CD4-positive, alpha-beta memory T cell (primary cell): Measurements from ENCODE around the gene PRKAG2. TPM values are rescaled to one million over a fixed set of nuclear protein-coding genes. Genes with fewer than 3 reads are reported as not detected.

ENCODE experiments used
- CTCF ChIA-PET: fragments of 350-600 bp; sonication (Branson Sonifier 250); formaldehyde crosslinking; loops from one replicate; lab custom pipeline; 2021; ENCODE audit warnings: inconsistent platforms; ENCODE audit not compliant: partially characterized antibody; lab: Charles Lee
- POLR2A ChIA-PET: fragments of 350-600 bp; sonication (Branson Sonifier 250); formaldehyde crosslinking; loops from one replicate; lab custom pipeline; 2021; ENCODE audit not compliant: partially characterized antibody; lab: Charles Lee
- DNase-seq, 5 donors: peaks; one replicate each; pipeline versions ENCODE4 v3.0.0 to v3.0.0-alpha.2; 2020 to 2022; ENCODE audit warnings: mixed read lengths in 1 of 5
- H3K27ac ChIP-seq: one replicate; pipeline ENCODE4 v1.7.0; 2013; ENCODE audit warnings: low read depth, low read length
- H3K27me3 ChIP-seq: 2 replicates; pipeline ENCODE4 v1.7.0; 2013; ENCODE audit warnings: mild to moderate bottlenecking, low read length, moderate library complexity; ENCODE audit not compliant: insufficient read depth
- H3K36me3 ChIP-seq: 2 replicates; pipeline ENCODE4 v1.7.0; 2013; ENCODE audit warnings: mild to moderate bottlenecking, low read length, moderate library complexity; ENCODE audit not compliant: insufficient read depth
- H3K4me1 ChIP-seq: 2 replicates; pipeline ENCODE4 v1.7.0; 2013; ENCODE audit warnings: mild to moderate bottlenecking, low read length, moderate library complexity; ENCODE audit not compliant: insufficient read depth
- H3K4me3 ChIP-seq, 2 donors: one replicate each; pipeline ENCODE4 v1.7.0; 2013; ENCODE audit warnings: low read length in 2 of 2, mild to moderate bottlenecking in 1 of 2
- H3K9me3 ChIP-seq, 2 donors: one replicate each; pipeline ENCODE4 v1.7.0; 2013; ENCODE audit warnings: low read length in 2 of 2, control low read depth in 1 of 2; ENCODE audit not compliant: control insufficient read depth in 1 of 2
- H3K27ac Mint-ChIP-seq, 7 donors: one replicate each; pipeline ENCODE4 v1.8.0; 2020 to 2021; ENCODE audit warnings: mixed read lengths in 7 of 7, mild to moderate bottlenecking in 6 of 7, inconsistent platforms in 3 of 7, moderate library complexity in 3 of 7
- H3K27me3 Mint-ChIP-seq, 2 donors: one replicate each; pipeline ENCODE4 v1.8.0; 2020 to 2021; ENCODE audit warnings: mixed read lengths in 2 of 2
- H3K36me3 Mint-ChIP-seq, 2 donors: one replicate each; pipeline ENCODE4 v1.8.0; 2020 to 2021; ENCODE audit warnings: mixed read lengths in 2 of 2, inconsistent platforms in 1 of 2, mild to moderate bottlenecking in 1 of 2
- H3K4me1 Mint-ChIP-seq, 4 donors: one replicate each; pipeline ENCODE4 v1.8.0; 2020 to 2021; ENCODE audit warnings: mixed read lengths in 4 of 4, mild to moderate bottlenecking in 1 of 4
- H3K4me3 Mint-ChIP-seq, 8 donors: one replicate each; pipeline ENCODE4 v1.8.0; 2020 to 2021; ENCODE audit warnings: mixed read lengths in 8 of 8, mild to moderate bottlenecking in 7 of 8, moderate library complexity in 6 of 8, inconsistent platforms in 3 of 8
- H3K9me3 Mint-ChIP-seq, 8 donors: one replicate each; pipeline ENCODE4 v1.8.0; 2020 to 2021; ENCODE audit warnings: mixed read lengths in 8 of 8, mild to moderate bottlenecking in 5 of 8, inconsistent platforms in 3 of 8, moderate library complexity in 1 of 8
- intact Hi-C: fragments of 100-400 bp; cut with micrococcal nuclease; formaldehyde crosslinking; loops from one replicate; pipeline ENCODE4 v1.15.1; 2023
- polyA plus RNA-seq, 2 donors: library from polyadenylated mRNA; unstranded; fragments of 300-500 nt; fragmentation: Illumina TruSeq; gene quantifications; one replicate each; pipeline ENCODE4 v1.2.3, GENCODE V29; 2021
- total RNA-seq, 2 experiments: library from RNA; stranded (reverse); gene quantifications; one replicate each; pipeline ENCODE4 v1.2.3, GENCODE V29; 2021

The PRKAG2 gene
- total and polyA plus RNA-seq, 4 experiments from 2014 or later = 27.4 to 61.0 (median 47.4) TPM

DNA sequence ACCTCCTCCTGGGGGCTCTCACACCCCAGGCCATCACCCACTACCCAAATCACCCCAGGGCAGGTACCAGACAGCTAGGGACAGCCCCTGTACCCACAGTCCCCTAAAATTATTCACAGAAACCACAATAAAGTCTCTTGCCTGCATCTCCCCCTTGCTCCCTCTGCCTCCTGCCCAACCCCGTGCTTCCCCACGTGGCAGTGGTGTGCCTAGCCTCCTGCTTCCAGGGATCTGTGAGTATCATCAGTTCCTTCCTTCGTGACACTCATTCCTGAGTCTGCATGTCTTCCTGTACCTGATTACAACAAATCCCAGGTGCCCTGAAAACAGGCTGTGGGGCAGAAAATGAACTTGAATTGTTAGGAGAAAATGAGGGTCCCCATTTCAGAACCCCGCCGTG lies 61.5 kb downstream of the PRKAG2 start:
- Histone ChIP-seq H3K36me3 (no peaks in the 10 kb centered on the region), H3K9me3 (no peaks in the 10 kb centered on the region), H3K4me3 (no peak overlapping the region), H3K27ac (no peak overlapping the region), H3K4me1 (no peaks in the 10 kb centered on the region), H3K27me3 (no peaks in the 10 kb centered on the region)
- CTCF ChIA-PET = interaction anchor here (0.6 to 1.8 kb wide), 2 partner anchors 33 to 917 kb away, joined by 3 to 8 read pairs; no protein-coding TSS in a partner anchor
- Mint-ChIP-seq H3K27me3 (no peaks in the 10 kb centered on the region), H3K27ac (peak overlapping the region in 4 of 7 donors; percentile 5 to 48 (median 8)), H3K4me1 (peaks cover 5 to 46% (median 22%) of the 10 kb centered on the region in 4 donors), H3K9me3 (no peaks in the 10 kb centered on the region), H3K4me3 (no peak overlapping the region), H3K36me3 (no peaks in the 10 kb centered on the region)
- intact Hi-C loops = no loop called here
- POLR2A ChIA-PET = no interaction called here
- no peak for DNase-seq

DNA sequence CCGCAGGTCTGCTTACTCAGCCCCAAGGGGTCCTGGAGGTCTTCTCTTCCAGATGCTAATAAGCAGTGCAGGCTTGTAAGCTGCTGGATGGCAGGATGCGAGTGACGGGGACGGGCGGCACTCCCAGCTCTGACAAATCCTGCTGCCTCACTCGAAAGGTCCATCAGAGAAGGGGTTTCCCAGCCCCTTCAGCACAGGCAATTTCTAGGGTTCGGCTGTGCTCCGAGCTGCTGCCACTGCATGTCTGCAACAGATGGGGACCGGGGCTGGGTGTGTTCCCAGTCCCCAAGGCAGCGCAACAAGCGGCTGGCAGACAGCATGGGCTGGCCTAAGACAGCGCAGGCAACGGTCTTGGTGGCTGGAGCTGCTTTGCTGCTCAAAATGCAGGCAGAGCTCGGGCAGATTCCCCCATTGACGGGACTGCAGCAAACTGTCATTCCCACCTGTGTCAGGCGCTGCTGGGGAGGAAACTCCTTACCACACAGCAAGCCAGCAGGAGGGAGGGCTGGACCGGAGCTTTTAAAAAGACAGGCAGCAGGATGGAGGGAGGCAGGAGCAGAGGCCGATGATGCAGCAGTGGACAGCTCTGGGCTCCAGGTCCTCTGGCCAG lies 62.4 kb downstream of the PRKAG2 start:
- H3K36me3 Mint-ChIP-seq = peaks cover 0 to 4% of the 10 kb centered on the region in 2 donors
- Histone ChIP-seq H3K9me3 (no peaks in the 10 kb centered on the region), H3K27ac (no peak overlapping the region), H3K4me1 (no peaks in the 10 kb centered on the region), H3K27me3 (no peaks in the 10 kb centered on the region), H3K36me3 (no peaks in the 10 kb centered on the region), H3K4me3 (no peak overlapping the region)
- intact Hi-C loops = no loop called here
- no peak overlapping the region for H3K4me3 Mint-ChIP-seq
- H3K27me3 Mint-ChIP-seq = no peaks in the 10 kb centered on the region
- CTCF ChIA-PET = interaction anchor here (1.8 kb wide), 1 partner anchor 32 kb away, joined by 8 read pairs; no protein-coding TSS in a partner anchor
- POLR2A ChIA-PET = interaction anchor here (1.0 kb wide), 1 partner anchor 62 kb away, joined by 3 read pairs; the partner anchor contains the start of gene PRKAG2
- no peaks in the 10 kb centered on the region for H3K9me3 Mint-ChIP-seq
- no peak for DNase-seq
- H3K27ac Mint-ChIP-seq = no peak overlapping the region
- H3K4me1 Mint-ChIP-seq = peaks cover 5 to 45% (median 22%) of the 10 kb centered on the region in 4 donors

DNA sequence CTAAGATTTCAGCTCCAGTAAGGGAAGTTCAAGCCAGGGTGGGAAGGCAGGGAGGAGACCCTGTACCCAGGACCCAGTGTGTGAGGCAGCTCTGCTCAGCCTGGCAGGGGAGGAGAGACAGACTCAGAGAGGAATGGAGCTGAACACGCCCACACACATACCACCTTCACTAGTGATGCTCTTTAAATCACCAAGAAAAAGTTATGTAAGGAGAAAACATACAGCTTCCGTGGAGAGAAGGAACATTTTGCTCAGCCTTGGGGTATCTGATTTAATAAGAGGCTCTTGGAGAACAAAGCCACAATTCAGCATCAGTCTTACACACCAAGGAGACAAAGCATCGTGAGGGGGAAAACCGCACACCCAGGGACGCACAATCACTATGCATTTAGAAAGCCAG lies 62.9 kb downstream of the PRKAG2 start:
- no peak overlapping the region for H3K4me3 Mint-ChIP-seq
- H3K4me1 ChIP-seq = no peaks in the 10 kb centered on the region
- peaks cover 0 to 4% of the 10 kb centered on the region in 2 donors for H3K36me3 Mint-ChIP-seq
- peaks cover 5 to 45% (median 22%) of the 10 kb centered on the region in 4 donors for H3K4me1 Mint-ChIP-seq
- H3K27me3 Mint-ChIP-seq = no peaks in the 10 kb centered on the region
- ChIA-PET POLR2A (interaction anchor here (1.0 kb wide), 1 partner anchor 63 kb away, joined by 3 read pairs; the partner anchor contains the start of gene PRKAG2), CTCF (interaction anchor here (1.8 kb wide), 1 partner anchor 31 kb away, joined by 8 read pairs; no protein-coding TSS in a partner anchor)
- no peaks in the 10 kb centered on the region for H3K27me3 ChIP-seq
- H3K4me3 ChIP-seq = no peak overlapping the region
- no peak for DNase-seq
- no peaks in the 10 kb centered on the region for H3K36me3 ChIP-seq
- H3K27ac Mint-ChIP-seq = peak overlapping the region in 3 of 7 donors; percentile 28 to 73 (median 36)
- H3K9me3 ChIP-seq = no peaks in the 10 kb centered on the region
- no peak overlapping the region for H3K27ac ChIP-seq
- no peaks in the 10 kb centered on the region for H3K9me3 Mint-ChIP-seq
- intact Hi-C loops = no loop called here

DNA sequence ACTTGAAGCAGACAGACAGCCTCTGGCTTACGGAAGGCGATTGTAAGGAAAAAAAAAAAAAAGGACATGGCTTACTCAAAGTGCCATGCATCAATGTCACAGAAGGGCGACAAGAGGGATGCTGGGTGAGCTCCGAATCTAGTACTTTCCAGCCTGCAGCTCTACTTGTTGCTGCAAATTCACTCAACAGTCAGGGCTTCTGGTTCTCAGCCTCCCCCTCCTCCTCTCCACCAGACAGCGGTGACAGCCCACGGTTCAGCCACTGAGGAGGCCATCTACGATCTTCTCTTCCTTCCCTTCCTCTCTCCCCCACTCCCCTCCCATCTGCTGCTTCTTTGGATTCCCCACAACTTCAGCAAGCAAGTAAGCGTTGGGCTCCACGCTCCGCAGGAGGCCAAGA lies 63.5 kb downstream of the PRKAG2 start:
- peaks cover 5 to 45% (median 22%) of the 10 kb centered on the region in 4 donors for H3K4me1 Mint-ChIP-seq
- Histone ChIP-seq H3K27ac (no peak overlapping the region), H3K4me1 (no peaks in the 10 kb centered on the region), H3K36me3 (no peaks in the 10 kb centered on the region), H3K9me3 (no peaks in the 10 kb centered on the region), H3K4me3 (no peak overlapping the region), H3K27me3 (no peaks in the 10 kb centered on the region)
- intact Hi-C loops = no loop called here
- peaks cover 0 to 4% of the 10 kb centered on the region in 2 donors for H3K36me3 Mint-ChIP-seq
- H3K9me3 Mint-ChIP-seq = no peaks in the 10 kb centered on the region
- no peak for DNase-seq
- H3K27ac Mint-ChIP-seq = no peak overlapping the region
- H3K27me3 Mint-ChIP-seq = no peaks in the 10 kb centered on the region
- no peak overlapping the region for H3K4me3 Mint-ChIP-seq
- ChIA-PET POLR2A (no interaction called here), CTCF (interaction anchor here (1.8 kb wide), 1 partner anchor 31 kb away, joined by 8 read pairs; no protein-coding TSS in a partner anchor)

DNA sequence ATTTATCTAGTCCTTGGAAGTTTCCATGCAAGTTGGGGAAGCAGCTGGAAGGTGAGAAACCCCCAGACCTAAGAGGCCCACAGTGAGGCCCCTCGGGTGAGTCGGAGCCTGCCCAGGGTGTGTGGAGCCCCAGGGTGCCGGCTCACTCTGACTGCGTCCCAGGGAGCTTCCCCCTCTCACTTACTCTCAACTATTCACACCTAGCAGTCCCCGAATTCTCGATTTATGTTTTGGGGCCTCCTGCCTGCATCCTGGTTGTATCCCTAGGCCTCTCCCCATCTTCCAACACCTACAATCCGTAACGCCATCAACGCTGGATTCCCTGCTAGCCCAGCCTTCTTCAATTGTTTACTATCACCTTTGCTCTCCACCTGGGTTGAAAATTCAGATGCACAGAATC lies 63.9 kb downstream of the PRKAG2 start:
- Histone ChIP-seq H3K4me1 (no peaks in the 10 kb centered on the region), H3K9me3 (no peaks in the 10 kb centered on the region), H3K27me3 (no peaks in the 10 kb centered on the region), H3K27ac (no peak overlapping the region), H3K4me3 (no peak overlapping the region), H3K36me3 (no peaks in the 10 kb centered on the region)
- H3K27ac Mint-ChIP-seq = peak overlapping the region in 3 of 7 donors; percentile 2 to 19 (median 4)
- no peaks in the 10 kb centered on the region for H3K9me3 Mint-ChIP-seq
- CTCF ChIA-PET = no interaction called here
- H3K36me3 Mint-ChIP-seq = peaks cover 0 to 4% of the 10 kb centered on the region in 2 donors
- peaks cover 5 to 42% (median 21%) of the 10 kb centered on the region in 4 donors for H3K4me1 Mint-ChIP-seq
- intact Hi-C loops = no loop called here
- DNase-seq = no peak
- H3K27me3 Mint-ChIP-seq = no peaks in the 10 kb centered on the region
- no peak overlapping the region for H3K4me3 Mint-ChIP-seq
- POLR2A ChIA-PET = no interaction called here

DNA sequence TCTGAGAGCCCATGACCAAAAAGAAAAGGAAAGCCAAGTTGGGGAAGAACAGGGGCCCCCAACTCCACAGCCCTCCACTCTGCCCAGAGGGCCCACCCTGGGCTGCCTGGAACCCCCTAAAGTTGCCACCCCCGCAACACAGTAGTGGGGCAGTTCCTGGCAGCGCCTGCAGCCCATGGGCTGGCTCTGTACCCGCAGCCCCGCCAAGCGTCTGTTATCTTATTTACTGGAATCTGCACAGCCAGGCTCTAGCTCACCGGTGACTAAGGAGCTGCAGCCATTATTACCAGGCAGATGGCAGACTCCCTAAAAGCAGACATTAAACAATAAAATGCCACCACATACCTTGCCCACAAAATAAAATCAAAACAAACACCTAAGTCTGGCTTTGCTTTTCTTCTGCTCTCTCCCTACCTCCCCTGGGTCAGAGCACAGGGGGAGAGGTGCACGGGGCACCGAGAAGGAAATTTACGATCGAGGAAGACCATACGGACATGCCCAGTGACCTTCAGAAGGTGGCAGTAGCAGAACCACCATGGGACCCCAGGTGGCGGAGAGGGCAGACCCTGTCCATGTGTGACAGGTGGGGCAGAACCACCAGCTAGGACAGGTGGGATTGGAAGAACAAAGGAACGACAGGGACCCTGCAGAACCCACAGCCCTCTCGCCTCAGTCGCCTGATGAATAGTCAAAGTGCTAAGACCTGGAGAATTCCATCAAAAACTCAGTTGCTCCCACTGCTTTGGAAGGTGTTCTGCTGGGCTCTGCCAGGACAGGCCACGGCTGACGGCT lies 66.3 kb downstream of the PRKAG2 start:
- Histone ChIP-seq H3K9me3 (no peaks in the 10 kb centered on the region), H3K36me3 (no peaks in the 10 kb centered on the region), H3K4me3 (no peak overlapping the region), H3K27me3 (no peaks in the 10 kb centered on the region), H3K4me1 (no peaks in the 10 kb centered on the region), H3K27ac (no peak overlapping the region)
- Mint-ChIP-seq H3K27ac (peak overlapping the region in 2 of 7 donors; percentile 13 to 17), H3K9me3 (no peaks in the 10 kb centered on the region), H3K36me3 (peaks cover 0 to 8% of the 10 kb centered on the region in 2 donors), H3K27me3 (no peaks in the 10 kb centered on the region), H3K4me3 (no peak overlapping the region), H3K4me1 (peaks cover 5 to 30% (median 10%) of the 10 kb centered on the region in 4 donors)
- POLR2A ChIA-PET = no interaction called here
- DNase-seq = no peak
- CTCF ChIA-PET = no interaction called here
- intact Hi-C loops = no loop called here

DNA sequence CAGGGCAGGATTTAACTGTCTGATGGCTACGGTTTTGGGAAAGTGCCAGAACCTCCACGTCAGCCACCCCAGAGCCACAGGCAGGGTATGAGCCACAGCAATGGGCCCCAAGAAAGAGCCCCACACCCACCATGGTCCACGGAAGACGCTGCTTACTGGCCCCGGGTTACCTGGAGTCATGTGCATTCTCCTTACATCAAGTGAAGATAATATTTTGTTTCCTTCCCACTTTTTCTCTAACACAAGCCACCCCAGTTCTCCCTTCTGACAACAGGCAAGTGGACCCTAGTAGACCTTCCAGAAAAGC lies 67.1 kb downstream of the PRKAG2 start:
- Histone ChIP-seq H3K4me1 (no peaks in the 10 kb centered on the region), H3K27me3 (no peaks in the 10 kb centered on the region), H3K4me3 (no peak overlapping the region), H3K36me3 (no peaks in the 10 kb centered on the region), H3K9me3 (no peaks in the 10 kb centered on the region), H3K27ac (no peak overlapping the region)
- intact Hi-C loops = no loop called here
- ChIA-PET CTCF (no interaction called here), POLR2A (no interaction called here)
- no peak overlapping the region for H3K27ac Mint-ChIP-seq
- peaks cover 0 to 8% of the 10 kb centered on the region in 2 donors for H3K36me3 Mint-ChIP-seq
- H3K4me3 Mint-ChIP-seq = no peak overlapping the region
- peaks cover 3 to 25% (median 8%) of the 10 kb centered on the region in 4 donors for H3K4me1 Mint-ChIP-seq
- DNase-seq = no peak
- no peaks in the 10 kb centered on the region for H3K9me3 Mint-ChIP-seq
- H3K27me3 Mint-ChIP-seq = no peaks in the 10 kb centered on the region
